ENCODE measurements around the gene MOB3A.

The MOB3A gene

DNA sequence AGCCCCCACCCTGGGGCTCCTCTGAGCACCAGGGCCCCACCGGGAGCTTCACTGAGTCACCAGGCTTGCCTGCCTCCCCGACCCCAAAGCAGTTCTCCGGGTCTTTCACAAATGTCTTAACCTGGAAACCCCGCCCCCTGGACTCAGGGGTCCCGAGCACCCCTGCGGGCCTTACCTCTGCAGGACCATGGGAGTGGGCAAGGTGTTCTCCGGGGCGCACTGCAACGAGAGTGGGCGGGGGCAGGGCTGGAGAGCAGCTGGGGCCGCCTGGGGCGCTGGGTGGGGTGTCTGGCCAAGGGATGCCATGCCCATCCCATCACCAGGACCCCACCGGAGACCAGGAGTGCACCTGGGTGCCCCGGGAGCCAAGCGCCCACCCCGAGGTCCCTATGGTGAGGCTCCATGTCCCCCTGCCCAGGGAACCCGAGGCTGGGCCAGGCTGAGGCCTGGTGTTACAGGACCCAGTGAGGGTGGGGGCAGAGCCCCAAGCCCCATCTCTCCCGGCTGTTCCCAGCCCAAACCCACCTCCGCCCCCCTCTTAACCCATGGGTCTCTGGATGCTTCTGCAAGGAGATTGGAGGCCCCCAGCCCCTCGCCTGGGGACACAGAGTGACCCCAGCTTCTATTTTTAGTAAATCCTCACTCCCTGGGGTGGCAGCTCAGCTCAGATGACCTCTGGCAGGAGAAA is 56.0 kb downstream of the MOB3A start:
- no peak for DNase-seq (ENCODE audit: low read depth)
- TF ChIP-seq, protein P1, sequence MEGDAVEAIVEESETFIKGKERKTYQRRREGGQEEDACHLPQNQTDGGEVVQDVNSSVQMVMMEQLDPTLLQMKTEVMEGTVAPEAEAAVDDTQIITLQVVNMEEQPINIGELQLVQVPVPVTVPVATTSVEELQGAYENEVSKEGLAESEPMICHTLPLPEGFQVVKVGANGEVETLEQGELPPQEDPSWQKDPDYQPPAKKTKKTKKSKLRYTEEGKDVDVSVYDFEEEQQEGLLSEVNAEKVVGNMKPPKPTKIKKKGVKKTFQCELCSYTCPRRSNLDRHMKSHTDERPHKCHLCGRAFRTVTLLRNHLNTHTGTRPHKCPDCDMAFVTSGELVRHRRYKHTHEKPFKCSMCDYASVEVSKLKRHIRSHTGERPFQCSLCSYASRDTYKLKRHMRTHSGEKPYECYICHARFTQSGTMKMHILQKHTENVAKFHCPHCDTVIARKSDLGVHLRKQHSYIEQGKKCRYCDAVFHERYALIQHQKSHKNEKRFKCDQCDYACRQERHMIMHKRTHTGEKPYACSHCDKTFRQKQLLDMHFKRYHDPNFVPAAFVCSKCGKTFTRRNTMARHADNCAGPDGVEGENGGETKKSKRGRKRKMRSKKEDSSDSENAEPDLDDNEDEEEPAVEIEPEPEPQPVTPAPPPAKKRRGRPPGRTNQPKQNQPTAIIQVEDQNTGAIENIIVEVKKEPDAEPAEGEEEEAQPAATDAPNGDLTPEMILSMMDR (IDR thresholded peaks at IDR 0.05; ENCODE audit: control insufficient read depth, extremely low read depth, insufficient read depth), result no peak
- no peak overlapping the region for H3K4me3 ChIP-seq (ENCODE audit: low read depth, low read length)

DNA sequence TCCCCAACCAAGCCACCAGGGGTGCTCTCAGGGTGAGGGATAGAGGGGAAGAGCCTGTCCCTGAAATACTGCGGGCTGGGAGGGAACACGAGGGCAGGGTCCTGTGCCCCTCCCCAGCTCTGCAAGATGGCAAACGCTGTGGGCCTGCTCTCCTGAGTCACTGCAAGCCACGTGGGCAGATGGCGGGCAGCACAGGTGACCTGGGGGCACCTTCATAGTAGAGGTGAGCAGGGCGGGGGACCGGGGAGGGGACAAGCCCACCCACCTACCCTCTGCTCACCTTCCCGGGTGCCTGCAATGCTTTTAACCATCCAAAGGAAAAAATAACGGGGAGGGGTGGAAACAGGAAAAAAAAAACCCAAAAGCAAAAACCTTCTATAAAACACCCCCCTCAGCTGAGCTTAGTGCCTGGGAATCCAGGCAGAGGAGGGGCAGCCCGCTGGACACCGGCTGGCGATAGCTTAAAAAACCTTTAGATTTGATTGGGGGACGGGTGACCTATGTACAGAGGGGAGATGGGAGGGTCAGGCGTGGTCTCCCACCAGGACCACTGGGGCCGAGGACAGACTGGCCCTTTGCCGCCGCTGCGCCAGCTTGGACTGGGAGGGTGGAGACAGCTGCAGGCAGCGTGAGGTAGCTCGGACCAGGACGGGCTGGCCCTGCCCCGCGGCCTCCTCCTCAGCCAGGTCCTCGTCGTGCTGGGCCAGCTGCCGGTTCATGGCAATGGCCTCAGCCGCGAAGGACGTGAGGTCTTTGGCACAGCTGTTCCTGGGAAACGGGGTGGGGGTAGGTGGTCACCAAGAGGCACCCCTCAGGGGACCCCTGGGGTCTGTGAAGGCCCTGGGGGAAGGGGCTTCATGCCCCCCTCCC is 56.8 kb downstream of the MOB3A start:
- TF ChIP-seq, protein P1 (IDR thresholded peaks at IDR 0.05; ENCODE audit: control insufficient read depth, extremely low read depth, insufficient read depth), result no peak
- no peak for DNase-seq (ENCODE audit: low read depth)
- no peak overlapping the region for H3K4me3 ChIP-seq (ENCODE audit: low read depth, low read length)

DNA sequence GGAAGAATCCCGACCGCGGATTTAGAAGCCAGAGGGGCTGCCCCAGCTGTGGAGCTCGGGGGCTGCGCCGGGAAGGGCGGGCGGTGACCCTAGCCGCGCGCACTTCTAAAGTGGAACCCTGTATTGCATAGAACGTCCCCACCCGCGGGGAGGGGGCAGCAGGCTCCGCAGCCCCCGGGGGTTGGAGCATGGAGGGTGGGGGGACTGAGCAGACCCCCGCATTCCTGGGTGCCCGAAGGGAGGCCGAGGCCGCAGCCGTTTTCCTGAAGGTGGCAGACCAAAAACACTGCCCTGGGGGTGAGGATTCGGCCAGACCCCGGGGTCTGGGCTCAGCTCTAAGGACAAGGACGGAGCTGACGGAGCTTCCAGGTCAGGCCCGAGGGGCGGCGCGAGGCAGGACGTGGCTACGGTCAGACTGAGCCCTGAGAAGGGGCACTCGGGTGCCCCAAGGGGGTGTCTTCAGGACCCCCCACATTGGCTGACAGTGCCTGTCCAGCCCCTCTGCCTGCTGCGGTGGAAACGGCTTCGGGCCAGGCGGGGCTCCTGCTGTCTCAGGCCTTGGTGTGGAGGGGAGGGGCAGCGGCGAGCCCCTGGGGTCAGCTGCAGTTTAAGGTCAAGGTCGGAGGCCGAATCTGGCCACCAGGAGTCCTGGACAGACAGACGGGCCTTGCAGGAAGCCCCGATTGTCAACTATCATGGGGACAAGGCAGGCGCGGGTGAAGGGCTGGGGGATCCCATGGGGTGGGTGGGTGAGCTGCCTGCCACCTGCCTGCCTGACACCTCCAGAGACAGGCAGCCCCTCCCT is 57.6 kb downstream of the MOB3A start:
- TF ChIP-seq, protein P1 (IDR thresholded peaks at IDR 0.05; ENCODE audit: control insufficient read depth, extremely low read depth, insufficient read depth), result no peak
- DNase-seq (ENCODE audit: low read depth), result no peak
- H3K4me3 ChIP-seq (ENCODE audit: low read depth, low read length), result no peak overlapping the region

DNA sequence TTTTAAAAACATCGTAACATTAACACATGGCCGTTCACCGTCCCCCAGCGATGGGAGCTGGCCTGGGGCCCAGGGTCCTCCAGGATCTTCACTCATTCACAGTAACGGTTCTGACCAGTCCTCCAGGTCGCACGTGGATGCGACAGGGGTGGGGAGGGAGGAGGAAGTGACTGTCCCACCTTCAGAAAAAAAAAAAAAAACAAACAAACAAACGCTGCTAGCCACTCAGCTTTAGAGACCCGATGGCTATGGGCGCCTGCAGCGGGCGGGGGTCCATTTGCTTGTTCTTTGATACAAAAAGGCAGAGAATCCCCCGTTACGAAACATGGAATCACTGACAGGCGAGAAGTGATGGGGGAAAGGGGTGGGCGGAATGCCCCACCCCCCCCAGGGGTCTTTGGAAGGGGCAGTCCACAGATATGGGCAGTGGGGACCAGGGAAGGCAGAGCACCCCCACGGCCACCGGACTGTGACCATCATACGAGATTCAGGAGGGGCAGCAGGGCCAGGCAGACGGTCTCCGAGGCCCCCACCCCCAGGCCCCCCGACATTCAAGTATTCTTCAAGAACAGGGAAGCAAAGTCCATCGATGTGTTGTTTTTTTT is 58.4 kb downstream of the MOB3A start:
- DNase-seq (ENCODE audit: low read depth), result no peak
- TF ChIP-seq, protein P1 (IDR thresholded peaks at IDR 0.05; ENCODE audit: control insufficient read depth, extremely low read depth, insufficient read depth), result no peak

DNA sequence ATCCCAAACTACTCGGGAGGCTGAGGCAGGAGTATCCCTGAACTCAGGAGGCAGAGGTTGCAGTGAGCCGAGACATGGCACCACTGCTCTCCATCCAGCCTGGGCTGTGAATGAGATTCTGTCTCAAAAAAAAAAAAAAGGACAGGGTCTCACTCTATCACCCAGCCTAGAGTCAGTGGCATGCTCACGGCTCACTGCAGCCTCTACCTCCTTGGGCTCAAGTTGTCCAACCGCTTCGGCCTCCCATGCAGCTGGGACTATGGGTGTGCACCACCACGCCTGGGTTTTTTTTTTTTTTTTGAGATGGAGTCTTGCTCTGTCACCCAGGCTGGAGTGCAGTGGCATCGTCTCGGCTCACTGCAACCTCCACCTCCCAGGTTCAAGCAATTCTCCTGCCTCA is 59.7 kb downstream of the MOB3A start:
- TF ChIP-seq, protein P1 (IDR thresholded peaks at IDR 0.05; ENCODE audit: control insufficient read depth, extremely low read depth, insufficient read depth), result no peak
- no peak overlapping the region for H3K4me3 ChIP-seq (ENCODE audit: low read depth, low read length)
- DNase-seq (ENCODE audit: low read depth), result no peak

More for the DNA sequence above, 58.4 kb downstream of the MOB3A start:
- H3K4me3 ChIP-seq (ENCODE audit: low read depth, low read length), result no peak overlapping the region

DNA sequence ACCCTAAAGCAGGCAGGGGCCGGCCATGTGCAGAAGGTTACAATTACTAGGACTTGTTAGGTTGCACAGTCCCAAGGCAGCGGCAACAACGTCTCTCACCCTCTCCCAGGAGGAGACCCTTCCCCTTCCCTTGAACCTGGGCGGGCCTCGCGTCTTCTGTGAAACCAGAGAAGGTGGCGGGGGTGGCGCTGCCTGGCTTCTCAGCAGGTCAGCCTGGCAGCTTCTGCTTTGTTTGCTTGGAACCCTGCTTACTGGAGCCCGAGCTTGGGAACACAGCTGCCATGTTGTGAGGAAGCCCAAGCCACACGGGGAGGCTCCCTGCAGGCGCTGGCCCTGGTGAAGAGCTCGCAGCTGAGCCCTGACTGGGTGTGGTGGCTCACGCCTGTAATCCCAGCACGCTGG is 60.5 kb downstream of the MOB3A start:
- H3K4me3 ChIP-seq (ENCODE audit: low read depth, low read length), result no peak overlapping the region
- no peak for DNase-seq (ENCODE audit: low read depth)
- TF ChIP-seq, protein P1 (IDR thresholded peaks at IDR 0.05; ENCODE audit: control insufficient read depth, extremely low read depth, insufficient read depth), result no peak

All from LNCaP clone FGC (cell line).